ENCODE data around the gene UBTD2. TPM values are rescaled to one million over a fixed set of nuclear protein-coding genes. Genes with fewer than 3 reads are reported as not detected.
"Not testable (repeated sequence)": the region's sequence is repeated elsewhere in the genome, so short reads cannot be mapped to it uniquely, and the experiment has no call there.

Gene UBTD2
- total and polyA plus RNA-seq, 9 of the 15 experiments (the other 6 are each of a cell fraction or from before 2014, with no cell fraction given) = 0.01 to 0.46 (median 0.15) TPM; not detected in 1

GRCh38 chr5:172207511-172207910, 76.1 kb downstream of the UBTD2 start (continued):
- TF ChIP-seq CBX8 (IDR thresholded peaks at IDR 0.05; ENCODE audit: borderline replicate concordance, extremely low read depth, low read depth, low read length, poor library complexity, severe bottlenecking) (no peak), BDP1 (IDR thresholded peaks at IDR 0.05; ENCODE audit: insufficient read depth, insufficient read length) (no peak)

DNA sequence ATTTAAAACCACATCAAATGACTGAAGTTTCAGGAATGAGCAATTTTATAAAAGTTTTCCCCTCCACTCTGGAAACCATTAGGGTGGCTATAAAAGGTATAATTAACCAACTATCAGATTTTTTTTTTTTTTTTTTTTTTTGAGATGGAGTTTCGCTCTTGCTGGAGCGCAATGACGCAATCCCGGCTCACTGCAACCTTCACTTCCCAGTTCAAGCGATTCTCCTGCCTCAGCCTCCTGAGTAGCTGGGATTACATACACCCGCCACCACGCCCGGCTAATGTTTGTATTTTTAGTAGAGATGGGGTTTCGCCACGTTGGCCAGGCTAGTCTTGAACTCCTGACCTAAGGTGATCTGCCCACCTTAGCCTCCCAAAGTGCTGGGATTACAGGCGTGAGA, 77.6 kb downstream of the UBTD2 start:
- H3K4me3 ChIP-seq; POLR2A ChIA-PET; H3K9ac ChIP-seq (ENCODE audit: insufficient read depth in 1 of 2, low read depth in 2 of 2, low read length in 2 of 2); H3K79me2 ChIP-seq (ENCODE audit: control insufficient read depth, insufficient read depth, low read length); H2AFZ ChIP-seq (ENCODE audit: low read depth, low read length); in situ Hi-C loops (cut with MboI); intact Hi-C loops (cut with micrococcal nuclease); H3K27ac ChIP-seq (ENCODE audit: extremely low read depth, low read depth, low read length); H4K20me1 ChIP-seq (replicated peaks; ENCODE audit: control insufficient read depth, insufficient read depth, low read length); DNase-seq (ENCODE audit: extremely low read depth in 1 of 4, low spot score in 3 of 4); H3K4me2 ChIP-seq (ENCODE audit: insufficient read depth, low read length); FAIRE-seq; BruUV-seq (replicated peaks); H3K9me3 ChIP-seq (replicated peaks; ENCODE audit: control insufficient read depth, insufficient read depth, low read depth, low read length); H3K4me1 ChIP-seq (replicated peaks in 1 of 2; ENCODE audit: control insufficient read depth in 2 of 2, insufficient read depth in 2 of 2, low read length in 2 of 2); ATAC-seq; H3K9me1 ChIP-seq (ENCODE audit: control insufficient read depth, insufficient read depth, low read length); H3K36me3 ChIP-seq (ENCODE audit: control insufficient read depth, insufficient read depth, low read length); CTCF ChIA-PET (ENCODE audit: low intra/inter-chr PET ratio); TF ChIP-seq CEBPG (CRISPR knock-in tag; IDR thresholded peaks at IDR 0.05): not testable (repeated sequence)
- WGBS (ENCODE audit: insufficient coverage, low coverage, missing lambda C conversion rate) = 7% methylated on average over 11 of the region's 11 CpGs
- TF ChIP-seq CEBPB (tag; IDR thresholded peaks at IDR 0.05) (peak; percentile 46; the same call in 1 of the 2 replicates), CEBPG (tag; conservative IDR thresholded peaks at IDR 0.05 in 1 of 2, IDR thresholded peaks at IDR 0.05 in 1 of 2) (peak; percentile 48 to 60; a peak in 1 of 4 replicates)
- TF ChIP-seq, protein P1, sequence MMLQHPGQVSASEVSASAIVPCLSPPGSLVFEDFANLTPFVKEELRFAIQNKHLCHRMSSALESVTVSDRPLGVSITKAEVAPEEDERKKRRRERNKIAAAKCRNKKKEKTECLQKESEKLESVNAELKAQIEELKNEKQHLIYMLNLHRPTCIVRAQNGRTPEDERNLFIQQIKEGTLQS (IDR thresholded peaks at IDR 0.05) = peak; percentile 51
- TF ChIP-seq, protein P1 (CRISPR knock-in tag; conservative IDR thresholded peaks at IDR 0.05) = not testable (repeated sequence)
- peaks cover 26 to 32% of the 10 kb centered on the region in 2 experiments for H3K27me3 ChIP-seq (ENCODE audit: control insufficient read depth in 2 of 2, insufficient read depth in 2 of 2, low read length in 2 of 2)
